ENCODE data around the gene RAB13. TPM values are rescaled to one million over a fixed set of nuclear protein-coding genes. Genes with fewer than 3 reads are reported as not detected.

Gene RAB13
- total RNA-seq, 1 experiment from 2014 or later: 73.6 TPM

- intact Hi-C loops (cut with micrococcal nuclease; ENCODE audit: unreplicated experiment): no loop called here
- no peak overlapping the region for H2AFZ ChIP-seq
Observed at GRCh38 chr1:153941826-153942725, 44.1 kb downstream of the RAB13 start.

GRCh38 chr1:153940756-153941155 lies 45.4 kb downstream of the RAB13 start:
- Histone ChIP-seq H3K4me3 (no peak overlapping the region), H3K4me1 (replicated peaks; ENCODE audit: insufficient read depth) (0 out of 2 replicates have a peak, but pooled peaks cover 6% of the 10 kb centered on the region), H2AFZ (no peak overlapping the region), H4K20me1 (ENCODE audit: insufficient read depth) (no peaks in the 10 kb centered on the region; the same call in 1 of the 2 replicates), H3K4me2 (no peak overlapping the region), H3F3A (ENCODE audit: insufficient read depth, low read depth) (no peaks in the 10 kb centered on the region), H3K79me2 (ENCODE audit: low read depth) (peaks cover 19% of the 10 kb centered on the region), H3K9me2 (ENCODE audit: insufficient read depth) (no peaks in the 10 kb centered on the region), H3K36me3 (ENCODE audit: low read depth) (0 out of 2 replicates have a peak, but pooled peaks cover 3% of the 10 kb centered on the region), H3K9me3 (ENCODE audit: insufficient read depth, low read depth) (no peaks in the 10 kb centered on the region), H3K27ac (no peak overlapping the region), H3K27me3 (ENCODE audit: insufficient read depth, low read depth) (no peaks in the 10 kb centered on the region)
- intact Hi-C loops (cut with micrococcal nuclease; ENCODE audit: unreplicated experiment): no loop called here
- TF ChIP-seq, protein P1, sequence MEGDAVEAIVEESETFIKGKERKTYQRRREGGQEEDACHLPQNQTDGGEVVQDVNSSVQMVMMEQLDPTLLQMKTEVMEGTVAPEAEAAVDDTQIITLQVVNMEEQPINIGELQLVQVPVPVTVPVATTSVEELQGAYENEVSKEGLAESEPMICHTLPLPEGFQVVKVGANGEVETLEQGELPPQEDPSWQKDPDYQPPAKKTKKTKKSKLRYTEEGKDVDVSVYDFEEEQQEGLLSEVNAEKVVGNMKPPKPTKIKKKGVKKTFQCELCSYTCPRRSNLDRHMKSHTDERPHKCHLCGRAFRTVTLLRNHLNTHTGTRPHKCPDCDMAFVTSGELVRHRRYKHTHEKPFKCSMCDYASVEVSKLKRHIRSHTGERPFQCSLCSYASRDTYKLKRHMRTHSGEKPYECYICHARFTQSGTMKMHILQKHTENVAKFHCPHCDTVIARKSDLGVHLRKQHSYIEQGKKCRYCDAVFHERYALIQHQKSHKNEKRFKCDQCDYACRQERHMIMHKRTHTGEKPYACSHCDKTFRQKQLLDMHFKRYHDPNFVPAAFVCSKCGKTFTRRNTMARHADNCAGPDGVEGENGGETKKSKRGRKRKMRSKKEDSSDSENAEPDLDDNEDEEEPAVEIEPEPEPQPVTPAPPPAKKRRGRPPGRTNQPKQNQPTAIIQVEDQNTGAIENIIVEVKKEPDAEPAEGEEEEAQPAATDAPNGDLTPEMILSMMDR (conservative IDR thresholded peaks at IDR 0.05): no peak
- no peak for TF ChIP-seq EZH2 (IDR thresholded peaks at IDR 0.05; ENCODE audit: low read depth)
- CTCF ChIA-PET: no interaction called here
- no TSS peak for BruUV-seq (replicated peaks)
- POLR2A ChIA-PET (ENCODE audit: unreplicated experiment): no interaction called here
- DNase-seq: no peak

More at GRCh38 chr1:153941826-153942725, 44.1 kb downstream of the RAB13 start:
- Histone ChIP-seq H3K27me3 (ENCODE audit: insufficient read depth, low read depth) (no peaks in the 10 kb centered on the region), H3F3A (ENCODE audit: insufficient read depth, low read depth) (peaks cover 3% of the 10 kb centered on the region; the same call in 1 of the 2 replicates), H3K4me1 (replicated peaks; ENCODE audit: insufficient read depth) (peaks cover 10% of the 10 kb centered on the region; the same call in 1 of the 2 replicates), H3K27ac (no peak overlapping the region), H3K4me3 (no peak overlapping the region), H3K9me3 (ENCODE audit: insufficient read depth, low read depth) (no peaks in the 10 kb centered on the region), H3K79me2 (ENCODE audit: low read depth) (peaks cover 19% of the 10 kb centered on the region), H3K9me2 (ENCODE audit: insufficient read depth) (no peaks in the 10 kb centered on the region), H4K20me1 (ENCODE audit: insufficient read depth) (no peaks in the 10 kb centered on the region; the same call in 1 of the 2 replicates), H3K4me2 (no peak overlapping the region), H3K36me3 (ENCODE audit: low read depth) (0 out of 2 replicates have a peak, but pooled peaks cover 3% of the 10 kb centered on the region)
- ChIA-PET POLR2A (ENCODE audit: unreplicated experiment) (no interaction called here), CTCF (no interaction called here)
- TF ChIP-seq, protein P1 (conservative IDR thresholded peaks at IDR 0.05): no peak
- no peak for TF ChIP-seq EZH2 (IDR thresholded peaks at IDR 0.05; ENCODE audit: low read depth)
- BruUV-seq (replicated peaks): no TSS peak
- no peak for DNase-seq

GRCh38 chr1:153939476-153939875 lies 46.7 kb downstream of the RAB13 start:
- Histone ChIP-seq H3K79me2 (ENCODE audit: low read depth) (peaks cover 7% of the 10 kb centered on the region), H2AFZ (no peak overlapping the region), H3K27me3 (ENCODE audit: insufficient read depth, low read depth) (no peaks in the 10 kb centered on the region), H4K20me1 (ENCODE audit: insufficient read depth) (no peaks in the 10 kb centered on the region; the same call in 1 of the 2 replicates), H3K9me2 (ENCODE audit: insufficient read depth) (no peaks in the 10 kb centered on the region), H3K4me1 (replicated peaks; ENCODE audit: insufficient read depth) (no peaks in the 10 kb centered on the region), H3K4me3 (no peak overlapping the region), H3K36me3 (ENCODE audit: low read depth) (0 out of 2 replicates have a peak, but pooled peaks cover 3% of the 10 kb centered on the region), H3K4me2 (no peak overlapping the region), H3K27ac (no peak overlapping the region), H3F3A (ENCODE audit: insufficient read depth, low read depth) (no peaks in the 10 kb centered on the region), H3K9me3 (ENCODE audit: insufficient read depth, low read depth) (no peaks in the 10 kb centered on the region)
- TF ChIP-seq, protein P1 (conservative IDR thresholded peaks at IDR 0.05): no peak
- TF ChIP-seq EZH2 (IDR thresholded peaks at IDR 0.05; ENCODE audit: low read depth): no peak
- CTCF ChIA-PET: interaction anchor here (0.6 kb wide), 1 partner anchor 8 kb away, joined by 6 read pairs; no protein-coding TSS in a partner anchor
- DNase-seq: no peak
- intact Hi-C loops (cut with micrococcal nuclease; ENCODE audit: unreplicated experiment): no loop called here
- no TSS peak for BruUV-seq (replicated peaks)
- POLR2A ChIA-PET (ENCODE audit: unreplicated experiment): no interaction called here
